ENCODE data around the gene COG1. TPM values are rescaled to one million over a fixed set of nuclear protein-coding genes. Genes with fewer than 3 reads are reported as not detected.
A peak's percentile ranks its signal among the peaks of the same experiment; 100 is the strongest.

Gene COG1
- total and polyA plus RNA-seq, 4 donors: 7.9 to 43.4 (median 29.3) TPM

DNA sequence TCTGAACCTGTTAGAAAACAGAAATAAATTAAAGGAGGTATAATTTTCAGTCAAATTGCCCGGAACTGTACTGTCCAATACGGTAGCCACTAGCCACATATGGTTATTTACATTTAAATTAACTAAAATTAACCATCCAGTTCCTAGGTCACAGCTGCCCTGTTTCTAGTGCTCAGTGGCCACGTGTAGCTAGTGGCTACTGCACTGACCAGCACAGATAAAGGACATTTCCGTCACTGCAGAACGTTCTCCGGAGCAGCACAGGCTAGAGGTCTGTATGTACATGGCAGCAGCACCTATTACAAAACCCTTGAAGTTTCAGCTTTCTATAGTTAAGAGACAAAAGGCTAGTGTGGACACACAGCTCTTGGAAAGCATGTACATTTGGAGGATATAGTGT lies 35.1 kb downstream of the COG1 start:
- Histone ChIP-seq H3K36me3 (ENCODE audit: control insufficient read depth in 1 of 2, insufficient read depth in 2 of 2, low read length in 1 of 2) (peaks cover 0 to 2% of the 10 kb centered on the region in 2 donors), H3K27ac (ENCODE audit: low read depth in 1 of 2, low read length in 2 of 2) (no peak overlapping the region), H3K27me3 (ENCODE audit: control insufficient read depth in 1 of 2, insufficient read depth in 2 of 2, low read length in 1 of 2) (no peaks in the 10 kb centered on the region), H3K4me3 (ENCODE audit: low read length in 2 of 2) (no peak overlapping the region), H3K9me3 (ENCODE audit: control insufficient read depth, low read length) (no peaks in the 10 kb centered on the region), H3K4me1 (ENCODE audit: control insufficient read depth in 1 of 2, insufficient read depth in 2 of 2, low read length in 2 of 2) (peaks cover 0 to 8% of the 10 kb centered on the region in 2 donors)
- intact Hi-C loops (cut with DNase I): loop anchor here in 1 of 2 donors (2.0 kb wide), 1 partner anchor 35 kb away; the partner anchor contains the start of gene COG1
- 60 to 61% methylated on average over 6 of the region's 6 CpGs for WGBS, 2 donors
- ATAC-seq (ENCODE audit: low FRiP score) (no peak), DNase-seq (no peak)

DNA sequence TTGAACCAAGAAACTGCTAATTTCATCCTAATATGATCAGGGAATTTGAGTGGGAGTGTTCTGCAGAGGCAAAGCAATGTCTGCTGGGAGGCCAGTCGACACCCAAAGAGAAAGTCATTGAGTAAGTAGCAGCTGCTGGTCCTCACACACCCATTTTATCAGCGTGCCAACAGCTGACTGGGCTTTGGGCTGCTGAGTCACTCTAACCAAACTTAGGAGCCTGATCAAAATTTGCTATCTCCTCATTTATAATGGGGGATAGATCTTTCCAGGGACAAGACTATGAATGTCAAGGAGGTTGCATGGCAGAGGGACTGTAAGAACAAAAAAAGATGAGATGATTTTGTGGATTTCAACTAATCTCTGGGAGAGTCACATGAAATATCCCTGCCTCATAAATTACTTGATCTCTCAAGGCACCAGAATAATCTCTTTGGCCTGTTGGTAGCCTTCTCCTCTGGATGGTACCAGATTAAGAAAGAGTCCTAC lies 35.9 kb downstream of the COG1 start:
- intact Hi-C loops (cut with DNase I): no loop called here
- ATAC-seq (ENCODE audit: low FRiP score) (no peak), DNase-seq (peak; percentile 70 to 84)
- no peak overlapping the region for H3K27ac ChIP-seq (ENCODE audit: low read depth in 1 of 2, low read length in 2 of 2)
- peaks cover 0 to 2% of the 10 kb centered on the region in 2 donors for H3K36me3 ChIP-seq (ENCODE audit: control insufficient read depth in 1 of 2, insufficient read depth in 2 of 2, low read length in 1 of 2)
- no peaks in the 10 kb centered on the region for H3K27me3 ChIP-seq (ENCODE audit: control insufficient read depth in 1 of 2, insufficient read depth in 2 of 2, low read length in 1 of 2)
- 2% methylated on average over 2 of the region's 2 CpGs for WGBS, 2 donors
- peaks cover 0 to 8% of the 10 kb centered on the region in 2 donors for H3K4me1 ChIP-seq (ENCODE audit: control insufficient read depth in 1 of 2, insufficient read depth in 2 of 2, low read length in 2 of 2)
- no peak overlapping the region for H3K4me3 ChIP-seq (ENCODE audit: low read length in 2 of 2)
- no peaks in the 10 kb centered on the region for H3K9me3 ChIP-seq (ENCODE audit: control insufficient read depth, low read length)

DNA sequence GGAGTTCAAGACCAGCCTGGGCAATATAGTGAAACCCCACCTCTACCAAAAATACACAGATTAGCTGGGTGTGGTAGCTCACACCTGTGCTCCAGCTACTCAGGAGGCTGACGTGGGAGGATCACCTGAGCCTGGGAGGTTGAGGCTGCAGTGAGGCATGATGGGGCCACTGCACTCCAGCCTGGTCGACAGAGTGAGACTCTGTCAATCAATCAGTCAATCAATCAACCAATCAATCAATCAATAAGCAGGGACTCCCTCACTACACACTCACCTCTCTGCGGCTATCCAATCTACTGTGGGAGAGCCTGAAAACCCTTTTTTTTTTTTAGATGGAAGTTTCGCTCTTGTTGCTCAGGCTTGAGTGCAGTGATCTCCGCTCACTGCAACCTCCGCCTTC lies 37.2 kb downstream of the COG1 start:
- 94 to 95% methylated on average over 6 of the region's 6 CpGs for WGBS, 2 donors
- Histone ChIP-seq H3K27ac (ENCODE audit: low read depth in 1 of 2, low read length in 2 of 2) (no peak overlapping the region), H3K4me1 (ENCODE audit: control insufficient read depth in 1 of 2, insufficient read depth in 2 of 2, low read length in 2 of 2) (peaks cover 0 to 8% of the 10 kb centered on the region in 2 donors), H3K27me3 (ENCODE audit: control insufficient read depth in 1 of 2, insufficient read depth in 2 of 2, low read length in 1 of 2) (no peaks in the 10 kb centered on the region), H3K4me3 (ENCODE audit: low read length in 2 of 2) (no peak overlapping the region), H3K36me3 (ENCODE audit: control insufficient read depth in 1 of 2, insufficient read depth in 2 of 2, low read length in 1 of 2) (no peaks in the 10 kb centered on the region), H3K9me3 (ENCODE audit: control insufficient read depth, low read length) (no peaks in the 10 kb centered on the region)
- DNase-seq (no peak), ATAC-seq (ENCODE audit: low FRiP score) (no peak)
- intact Hi-C loops (cut with DNase I): loop anchor here (5.0 to 10.0 kb wide), 2 partner anchors 38 to 535 kb away; partner anchors contain the start of gene COG1 (in 1 of the 2)

GRCh38 chr17:73231395-73231794 lies 38.5 kb downstream of the COG1 start:
- H3K4me1 ChIP-seq (ENCODE audit: control insufficient read depth in 1 of 2, insufficient read depth in 2 of 2, low read length in 2 of 2): peaks cover 0 to 8% of the 10 kb centered on the region in 2 donors
- DNase-seq (no peak), ATAC-seq (ENCODE audit: low FRiP score) (no peak)
- no peaks in the 10 kb centered on the region for H3K9me3 ChIP-seq (ENCODE audit: control insufficient read depth, low read length)
- H3K27ac ChIP-seq (ENCODE audit: low read depth in 1 of 2, low read length in 2 of 2): no peak overlapping the region
- no peaks in the 10 kb centered on the region for H3K27me3 ChIP-seq (ENCODE audit: control insufficient read depth in 1 of 2, insufficient read depth in 2 of 2, low read length in 1 of 2)
- peak overlapping the region; percentile 81 to 97 for H3K4me3 ChIP-seq (ENCODE audit: low read length in 2 of 2)
- intact Hi-C loops (cut with DNase I): loop anchor here (5.0 to 10.0 kb wide), 2 partner anchors 39 to 533 kb away; partner anchors contain the start of gene COG1 (in 1 of the 2)
- peaks cover 0 to 1% of the 10 kb centered on the region in 2 donors for H3K36me3 ChIP-seq (ENCODE audit: control insufficient read depth in 1 of 2, insufficient read depth in 2 of 2, low read length in 1 of 2)
- WGBS, 2 donors: 1% methylated on average over 20 of the region's 20 CpGs

- H3K27ac ChIP-seq (ENCODE audit: low read depth in 1 of 2, low read length in 2 of 2): peak overlapping the region in 1 of 2 donors; percentile 49
- 0 to 1% methylated on average over 50 to 63 of the region's 63 CpGs for WGBS, 2 donors
- intact Hi-C loops (cut with DNase I): loop anchor here (5.0 to 10.0 kb wide), 2 partner anchors 40 to 533 kb away; partner anchors contain the start of gene COG1 (in 1 of the 2)
Measured at GRCh38 chr17:73231841-73232586, 39.2 kb downstream of the COG1 start.

DNA sequence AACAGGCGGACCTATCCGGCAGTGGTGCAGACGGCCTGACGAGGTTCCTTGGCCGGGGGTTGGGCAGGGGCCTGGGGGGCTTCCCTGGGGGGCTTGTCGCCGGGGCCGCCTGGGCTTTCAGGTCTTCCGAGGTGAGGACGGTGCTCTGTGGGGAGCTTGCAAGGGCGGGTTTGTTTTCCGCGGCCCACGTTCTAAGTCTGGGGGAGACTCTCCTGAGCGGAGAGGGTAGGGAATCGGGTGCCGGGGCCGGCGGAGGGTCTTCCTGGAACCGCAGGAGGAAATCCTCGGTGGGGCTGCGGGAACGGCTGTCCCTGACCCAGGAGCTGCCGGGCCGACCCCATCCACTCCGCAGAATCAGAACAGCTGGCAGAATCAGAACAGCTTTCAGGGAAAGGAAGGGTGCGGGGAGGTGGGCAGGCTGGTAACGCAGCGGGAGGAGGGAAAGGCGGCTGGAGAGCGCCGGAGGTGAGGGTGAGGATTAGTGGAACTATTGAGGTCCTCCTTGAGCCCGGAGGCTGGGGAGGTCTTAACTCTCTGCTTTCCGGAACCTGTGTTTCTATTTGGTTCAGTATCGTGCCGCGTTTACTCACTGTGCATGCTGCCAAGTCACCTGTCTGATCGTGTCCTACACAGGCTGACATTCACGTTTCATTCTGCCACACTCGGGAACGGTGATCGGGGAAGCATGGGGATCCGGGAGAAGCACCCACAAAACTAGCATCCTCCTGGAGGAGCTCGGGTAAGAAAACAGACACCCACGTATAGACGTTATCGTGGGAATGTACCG lies 39.9 kb downstream of the COG1 start:
- no peaks in the 10 kb centered on the region for H3K9me3 ChIP-seq (ENCODE audit: control insufficient read depth, low read length)
- intact Hi-C loops (cut with DNase I): loop anchor here (5.0 to 10.0 kb wide), 2 partner anchors 40 to 532 kb away; partner anchors contain the start of gene COG1 (in 1 of the 2)
- WGBS, 2 donors: 0 to 1% methylated on average over 48 of the region's 48 CpGs
- H3K27ac ChIP-seq (ENCODE audit: low read depth in 1 of 2, low read length in 2 of 2): peak overlapping the region in 1 of 2 donors; percentile 26
- ATAC-seq (ENCODE audit: low FRiP score) (peak; percentile 74), DNase-seq (peak; percentile 62 to 87)
- peaks cover under 1 to 8% of the 10 kb centered on the region in 2 donors for H3K4me1 ChIP-seq (ENCODE audit: control insufficient read depth in 1 of 2, insufficient read depth in 2 of 2, low read length in 2 of 2)
- peak overlapping the region; percentile 95 to 97 for H3K4me3 ChIP-seq (ENCODE audit: low read length in 2 of 2)
- H3K36me3 ChIP-seq (ENCODE audit: control insufficient read depth in 1 of 2, insufficient read depth in 2 of 2, low read length in 1 of 2): peaks cover 0 to 3% of the 10 kb centered on the region in 2 donors
- no peaks in the 10 kb centered on the region for H3K27me3 ChIP-seq (ENCODE audit: control insufficient read depth in 1 of 2, insufficient read depth in 2 of 2, low read length in 1 of 2)

More at GRCh38 chr17:73231841-73232586, 39.2 kb downstream of the COG1 start:
- H3K9me3 ChIP-seq (ENCODE audit: control insufficient read depth, low read length): no peaks in the 10 kb centered on the region
- peaks cover 0 to 8% of the 10 kb centered on the region in 2 donors for H3K4me1 ChIP-seq (ENCODE audit: control insufficient read depth in 1 of 2, insufficient read depth in 2 of 2, low read length in 2 of 2)
- H3K27me3 ChIP-seq (ENCODE audit: control insufficient read depth in 1 of 2, insufficient read depth in 2 of 2, low read length in 1 of 2): no peaks in the 10 kb centered on the region
- DNase-seq (peak; percentile 97 to 99), ATAC-seq (ENCODE audit: low FRiP score) (peak; percentile 98)
- peaks cover 0 to 3% of the 10 kb centered on the region in 2 donors for H3K36me3 ChIP-seq (ENCODE audit: control insufficient read depth in 1 of 2, insufficient read depth in 2 of 2, low read length in 1 of 2)
- peak overlapping the region; percentile 95 to 97 for H3K4me3 ChIP-seq (ENCODE audit: low read length in 2 of 2)

DNA sequence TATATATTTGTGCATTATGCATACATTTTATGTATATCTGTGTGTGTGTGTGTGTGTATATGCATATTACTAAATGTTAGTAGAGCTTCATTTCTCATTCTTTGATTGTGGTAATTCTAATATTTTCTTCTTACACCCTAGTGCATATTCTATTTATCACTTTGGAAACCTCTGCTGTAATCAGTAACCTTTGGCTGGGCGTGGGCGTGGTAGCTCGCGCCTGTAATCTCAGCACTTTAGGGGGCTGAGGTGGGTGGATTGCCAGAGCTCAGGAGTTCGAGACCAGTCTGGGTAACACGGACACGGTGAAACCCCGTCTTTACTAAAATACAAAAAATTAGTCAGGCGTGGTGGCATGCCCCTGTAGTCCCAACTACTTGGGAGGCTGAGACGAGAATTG lies 41.9 kb downstream of the COG1 start:
- peaks cover 2 to 4% of the 10 kb centered on the region in 2 donors for H3K4me1 ChIP-seq (ENCODE audit: control insufficient read depth in 1 of 2, insufficient read depth in 2 of 2, low read length in 2 of 2)
- intact Hi-C loops (cut with DNase I): loop anchor here (5.0 to 10.0 kb wide), 2 partner anchors 42 to 530 kb away; partner anchors contain the start of gene COG1 (in 1 of the 2)
- no peak overlapping the region for H3K4me3 ChIP-seq (ENCODE audit: low read length in 2 of 2)
- H3K27me3 ChIP-seq (ENCODE audit: control insufficient read depth in 1 of 2, insufficient read depth in 2 of 2, low read length in 1 of 2): no peaks in the 10 kb centered on the region
- no peaks in the 10 kb centered on the region for H3K9me3 ChIP-seq (ENCODE audit: control insufficient read depth, low read length)
- no peak overlapping the region for H3K27ac ChIP-seq (ENCODE audit: low read depth in 1 of 2, low read length in 2 of 2)
- ATAC-seq (ENCODE audit: low FRiP score) (no peak), DNase-seq (no peak)
- 92 to 93% methylated on average over 10 of the region's 10 CpGs for WGBS, 2 donors
- H3K36me3 ChIP-seq (ENCODE audit: control insufficient read depth in 1 of 2, insufficient read depth in 2 of 2, low read length in 1 of 2): peaks cover 0 to 3% of the 10 kb centered on the region in 2 donors

DNA sequence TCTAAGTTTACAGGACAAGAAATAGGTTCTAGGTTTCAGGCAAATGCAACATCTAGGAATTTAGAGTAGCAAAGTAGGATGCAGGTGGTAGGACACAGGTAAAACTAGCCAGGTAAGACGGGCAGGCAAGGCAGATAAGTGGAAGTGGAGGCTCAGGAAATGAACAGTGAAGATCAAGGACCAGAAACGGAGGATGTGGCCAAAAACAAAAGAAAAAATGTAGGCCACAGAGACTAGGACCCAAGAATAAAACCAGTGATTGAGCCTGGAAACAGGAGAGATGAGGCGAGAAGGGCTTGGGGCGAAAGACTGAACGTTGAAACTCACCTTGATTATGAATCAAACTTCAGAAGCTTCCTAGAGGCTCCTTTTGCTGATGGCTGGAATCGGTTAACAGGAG lies 44.9 kb downstream of the COG1 start:
- ATAC-seq (ENCODE audit: low FRiP score) (no peak), DNase-seq (no peak)
- 68 to 70% methylated on average over 6 of the region's 6 CpGs for WGBS, 2 donors
- intact Hi-C loops (cut with DNase I): loop anchor here in 1 of 2 donors (10.0 kb wide), 1 partner anchor 527 kb away; no protein-coding TSS in a partner anchor
- peaks cover 0 to 3% of the 10 kb centered on the region in 2 donors for H3K36me3 ChIP-seq (ENCODE audit: control insufficient read depth in 1 of 2, insufficient read depth in 2 of 2, low read length in 1 of 2)
- H3K4me3 ChIP-seq (ENCODE audit: low read length in 2 of 2): no peak overlapping the region
- no peaks in the 10 kb centered on the region for H3K27me3 ChIP-seq (ENCODE audit: control insufficient read depth in 1 of 2, insufficient read depth in 2 of 2, low read length in 1 of 2)
- no peak overlapping the region for H3K27ac ChIP-seq (ENCODE audit: low read depth in 1 of 2, low read length in 2 of 2)
- H3K4me1 ChIP-seq (ENCODE audit: control insufficient read depth in 1 of 2, insufficient read depth in 2 of 2, low read length in 2 of 2): peaks cover 0 to 2% of the 10 kb centered on the region in 2 donors
- no peaks in the 10 kb centered on the region for H3K9me3 ChIP-seq (ENCODE audit: control insufficient read depth, low read length)
